ENCODE measurements around the gene STARD5.
"Not testable (repeated sequence)": the region's sequence is repeated elsewhere in the genome, so short reads cannot be mapped to it uniquely, and the experiment has no call there.

STARD5 gene

GRCh38 chr15:81323944-81324881, at the start of gene STARD5:
Gene STARD5 (minus strand): TSS chr15:81324141. CDS start chr15:81324099, 42 bp downstream.
- DNase-seq, result peak; percentile 93

- no peak for DNase-seq
Observed at GRCh38 chr15:81373176-81373575, 49.2 kb upstream of the STARD5 start.

- DNase-seq, result no peak
Observed at GRCh38 chr15:81372575-81372974, 48.6 kb upstream of the STARD5 start.

- no peak for DNase-seq
Observed at GRCh38 chr15:81363718-81364500, 40.0 kb upstream of the STARD5 start.

GRCh38 chr15:81363276-81363675, 39.3 kb upstream of the STARD5 start:
- no peak for DNase-seq

- DNase-seq, result no peak
Observed at GRCh38 chr15:81362790-81363189, 38.8 kb upstream of the STARD5 start.

GRCh38 chr15:81361891-81362290, 38.0 kb upstream of the STARD5 start:
- DNase-seq, result no peak

GRCh38 chr15:81360491-81360890, 36.5 kb upstream of the STARD5 start:
- no peak for DNase-seq

- no peak for DNase-seq
Observed at GRCh38 chr15:81358248-81358647, 34.3 kb upstream of the STARD5 start.

- no peak for DNase-seq
Observed at GRCh38 chr15:81357180-81357686, 33.3 kb upstream of the STARD5 start.

GRCh38 chr15:81356252-81356651, 32.3 kb upstream of the STARD5 start:
- DNase-seq, result peak; percentile 2

GRCh38 chr15:81351651-81352050, 27.7 kb upstream of the STARD5 start:
- no peak for DNase-seq

- DNase-seq, result no peak
Observed at GRCh38 chr15:81349271-81349670, 25.3 kb upstream of the STARD5 start.

- not testable (repeated sequence) for DNase-seq
Observed at GRCh38 chr15:81348691-81349090, 24.8 kb upstream of the STARD5 start.

GRCh38 chr15:81347910-81348309, 24.0 kb upstream of the STARD5 start:
- no peak for DNase-seq

- no peak for DNase-seq
Observed at GRCh38 chr15:81346611-81347010, 22.7 kb upstream of the STARD5 start.

- no peak for DNase-seq
Observed at GRCh38 chr15:81343371-81343770, 19.4 kb upstream of the STARD5 start.

GRCh38 chr15:81341351-81341750, 17.4 kb upstream of the STARD5 start:
- no peak for DNase-seq

GRCh38 chr15:81339851-81340250, 15.9 kb upstream of the STARD5 start:
- DNase-seq, result no peak

GRCh38 chr15:81339321-81339720, 15.4 kb upstream of the STARD5 start:
- no peak for DNase-seq

- DNase-seq, result no peak
Observed at GRCh38 chr15:81338170-81339007, 14.4 kb upstream of the STARD5 start.

- DNase-seq, result no peak
Observed at GRCh38 chr15:81337713-81338157, 13.8 kb upstream of the STARD5 start.

- DNase-seq, result no peak
Observed at GRCh38 chr15:81337241-81337640, 13.3 kb upstream of the STARD5 start.
